ENCODE measurements around the gene RNASE11. TPM values are rescaled to one million over a fixed set of nuclear protein-coding genes. Genes with fewer than 3 reads are reported as not detected.
A peak's percentile ranks its signal among the peaks of the same experiment; 100 is the strongest.

The RNASE11 gene
- total and polyA plus RNA-seq, 2 donors (not counting 1 experiment from before 2014, with no cell fraction given) = not detected

DNA sequence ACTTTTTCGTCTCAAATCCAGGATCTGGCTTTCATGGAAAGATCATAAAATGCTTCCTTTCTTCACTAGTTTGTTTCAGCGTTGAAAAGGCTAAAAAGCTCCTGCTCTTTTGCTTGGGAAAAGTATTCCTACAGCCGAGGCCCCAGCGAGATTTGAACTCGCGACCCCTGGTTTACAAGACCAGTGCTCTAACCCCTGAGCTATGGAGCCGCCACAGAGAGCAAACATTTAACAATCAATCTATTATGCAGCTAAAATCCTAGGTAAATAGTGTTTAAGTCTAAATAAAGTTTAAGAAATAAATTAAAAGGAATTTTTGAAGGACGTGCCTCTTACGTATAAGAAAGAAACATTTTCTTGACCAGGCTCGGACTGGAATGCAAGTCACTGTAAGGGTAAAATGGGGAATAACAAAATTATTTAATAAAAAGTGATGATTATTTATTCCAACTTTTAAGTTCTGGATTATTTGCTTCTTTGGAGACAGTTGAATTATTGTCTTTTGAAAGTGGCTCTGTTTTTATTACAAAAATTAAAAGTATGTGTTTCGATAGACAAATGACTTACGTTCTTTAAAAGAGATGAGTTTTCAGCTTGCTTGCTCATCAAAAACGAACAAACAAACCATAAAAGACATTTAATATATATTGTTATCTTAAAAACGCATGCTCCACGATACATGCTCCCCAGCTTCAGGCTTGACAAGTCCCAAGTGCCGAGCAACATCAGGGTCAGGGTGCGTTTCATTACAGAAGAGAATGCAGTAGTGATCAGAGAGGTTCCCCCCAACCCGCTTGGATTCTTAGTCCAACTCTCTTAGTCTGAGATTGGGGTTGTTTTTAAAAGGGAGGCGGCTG lies 43.5 kb upstream of the RNASE11 start:
- DNase-seq = peak; percentile 76
- Histone ChIP-seq H3K4me3 (ENCODE audit: control extremely low read depth in 1 of 5, extremely low read depth in 1 of 5, insufficient read depth in 1 of 5, low read depth in 2 of 5, low read length in 4 of 5) (peak overlapping the region in 4 of 5 experiments; percentile 35 to 65 (median 50)), H3K27ac (ENCODE audit: low read length in 2 of 2) (peak overlapping the region in 1 of 2 donors; percentile 6), H3K9ac (ENCODE audit: low read length) (peak overlapping the region; percentile 65), H4K20me1 (ENCODE audit: control insufficient read depth, insufficient read depth, low read length, poor library complexity, severe bottlenecking) (no peaks in the 10 kb centered on the region), H3K79me2 (ENCODE audit: control insufficient read depth, insufficient read depth, low read length) (no peaks in the 10 kb centered on the region), H3K27me3 (replicated peaks in 1 of 4; ENCODE audit: control extremely low read depth in 1 of 4, control insufficient read depth in 3 of 4, insufficient read depth in 4 of 4, low read length in 3 of 4) (peaks cover 0 to 36% (median 13%) of the 10 kb centered on the region in 4 experiments), H3K4me2 (replicated peaks; ENCODE audit: low read depth, low read length, poor library complexity, severe bottlenecking) (peak overlapping the region; percentile 88), H3K4me1 (ENCODE audit: control insufficient read depth in 2 of 2, insufficient read depth in 2 of 2, low read length in 2 of 2) (peaks cover 41 to 42% of the 10 kb centered on the region in 2 donors), H2AFZ (ENCODE audit: insufficient read depth, low read depth, low read length, poor library complexity, severe bottlenecking) (peak overlapping the region; percentile 59), H3K9me3 (ENCODE audit: control extremely low read depth in 1 of 3, control insufficient read depth in 2 of 3, insufficient read depth in 1 of 3, low read length in 2 of 3) (peaks cover 3 to 21% (median 5%) of the 10 kb centered on the region in 3 donors), H3K36me3 (replicated peaks in 1 of 2; ENCODE audit: control extremely low read depth in 1 of 2, control insufficient read depth in 1 of 2, extremely low read depth in 1 of 2, insufficient read depth in 2 of 2, low read length in 1 of 2) (no peaks in the 10 kb centered on the region)
- ChIA-PET CTCF (interaction anchor here (1.0 to 3.1 kb wide), 8 partner anchors 18 to 303 kb away, joined by 3 to 21 read pairs (median 6); partner anchors contain the start of gene PARP2), POLR2A (interaction anchor here (1.7 kb wide), 1 partner anchor 18 kb away, joined by 7 read pairs; no protein-coding TSS in a partner anchor)
- TF ChIP-seq EZH2 (IDR thresholded peaks at IDR 0.05; ENCODE audit: borderline replicate concordance, insufficient read depth, low read depth, low read length, poor library complexity, severe bottlenecking) = no peak
- TF ChIP-seq, protein P1, sequence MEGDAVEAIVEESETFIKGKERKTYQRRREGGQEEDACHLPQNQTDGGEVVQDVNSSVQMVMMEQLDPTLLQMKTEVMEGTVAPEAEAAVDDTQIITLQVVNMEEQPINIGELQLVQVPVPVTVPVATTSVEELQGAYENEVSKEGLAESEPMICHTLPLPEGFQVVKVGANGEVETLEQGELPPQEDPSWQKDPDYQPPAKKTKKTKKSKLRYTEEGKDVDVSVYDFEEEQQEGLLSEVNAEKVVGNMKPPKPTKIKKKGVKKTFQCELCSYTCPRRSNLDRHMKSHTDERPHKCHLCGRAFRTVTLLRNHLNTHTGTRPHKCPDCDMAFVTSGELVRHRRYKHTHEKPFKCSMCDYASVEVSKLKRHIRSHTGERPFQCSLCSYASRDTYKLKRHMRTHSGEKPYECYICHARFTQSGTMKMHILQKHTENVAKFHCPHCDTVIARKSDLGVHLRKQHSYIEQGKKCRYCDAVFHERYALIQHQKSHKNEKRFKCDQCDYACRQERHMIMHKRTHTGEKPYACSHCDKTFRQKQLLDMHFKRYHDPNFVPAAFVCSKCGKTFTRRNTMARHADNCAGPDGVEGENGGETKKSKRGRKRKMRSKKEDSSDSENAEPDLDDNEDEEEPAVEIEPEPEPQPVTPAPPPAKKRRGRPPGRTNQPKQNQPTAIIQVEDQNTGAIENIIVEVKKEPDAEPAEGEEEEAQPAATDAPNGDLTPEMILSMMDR (IDR thresholded peaks at IDR 0.05) = no peak
- Mint-ChIP-seq H3K27me3 (peaks cover 41% of the 10 kb centered on the region), H3K4me1 (peaks cover 57% of the 10 kb centered on the region), H3K4me3 (peak overlapping the region; percentile 86), H3K9me3 (ENCODE audit: insufficient read depth) (peaks cover 2% of the 10 kb centered on the region), H3K27ac (peak overlapping the region; percentile 80)
- no peak for ATAC-seq (ENCODE audit: low read depth)
- WGBS (ENCODE audit: insufficient coverage) = 0% methylated on average over 3 of the region's 19 CpGs
- intact Hi-C loops (cut with micrococcal nuclease) = loop anchor here (2.0 to 5.0 kb wide), 2 partner anchors 36 to 54 kb away; partner anchors contain the start of gene RNASE4
